Thymus (tissue), 11 donors: ENCODE results near the gene PLEKHH1. TPM values are rescaled to one million over a fixed set of nuclear protein-coding genes. Genes with fewer than 3 reads are reported as not detected.
A peak's percentile ranks its signal among the peaks of the same experiment; 100 is the strongest.

Source experiments
- DNase-seq, 9 donors: peaks; one replicate each; pipeline ENCODE4 v3.0.0-alpha.2; 2013; ENCODE audit warnings: low spot score in 9 of 9, low read depth in 6 of 9, missing footprints in 1 of 9
- H3K27ac ChIP-seq, 2 donors: one replicate each; pipeline ENCODE4 v1.5.1; 2013; ENCODE audit warnings: control low read depth in 1 of 2, low read depth in 1 of 2, low read length in 1 of 2, mild to moderate bottlenecking in 1 of 2, moderate library complexity in 1 of 2
- H3K27me3 ChIP-seq, 2 donors: one replicate each; pipeline ENCODE4 v1.5.1; 2013; ENCODE audit warnings: low read length in 1 of 2; ENCODE audit not compliant: control insufficient read depth in 2 of 2, insufficient read depth in 1 of 2
- H3K36me3 ChIP-seq, 2 donors: one replicate each; pipeline ENCODE4 v1.5.1; 2013; ENCODE audit warnings: low read length in 1 of 2, mild to moderate bottlenecking in 1 of 2, moderate library complexity in 1 of 2; ENCODE audit not compliant: control insufficient read depth in 2 of 2, insufficient read depth in 2 of 2
- H3K4me1 ChIP-seq, 2 donors: one replicate each; pipeline ENCODE4 v1.5.1; 2013; ENCODE audit warnings: low read length in 2 of 2; ENCODE audit not compliant: control insufficient read depth in 2 of 2, insufficient read depth in 2 of 2
- H3K4me3 ChIP-seq, 2 donors: one replicate each; pipeline ENCODE4 v1.5.1; 2013; ENCODE audit warnings: low read length in 2 of 2, control low read depth in 1 of 2, mild to moderate bottlenecking in 1 of 2
- H3K9me3 ChIP-seq, 2 donors: one replicate each; pipeline ENCODE4 v1.5.1; 2013; ENCODE audit warnings: low read length in 1 of 2, mild to moderate bottlenecking in 1 of 2; ENCODE audit not compliant: control insufficient read depth in 2 of 2, insufficient read depth in 1 of 2
- WGBS: extraction: QIAGEN DNeasy Blood & Tissue Kit; methylation state at CpG from one replicate; pipeline ENCODE4 v1.1.7; 2013; 5-methylcytosine and 5-hydroxymethylcytosine counted together
- polyA plus RNA-seq: library from polyadenylated mRNA; stranded (reverse); fragments of 200-250 nt; gene quantifications from one replicate; pipeline ENCODE4 v1.2.3, GENCODE V29; 2013
- total RNA-seq: library from RNA; stranded (reverse); fragments of 120-200 nt; gene quantifications from one replicate; pipeline ENCODE4 v1.2.4, GENCODE V29; 2013
- donor health status: healthy.

PLEKHH1 gene
- total and polyA plus RNA-seq, 2 donors: 2.0 to 10.7 TPM

DNA sequence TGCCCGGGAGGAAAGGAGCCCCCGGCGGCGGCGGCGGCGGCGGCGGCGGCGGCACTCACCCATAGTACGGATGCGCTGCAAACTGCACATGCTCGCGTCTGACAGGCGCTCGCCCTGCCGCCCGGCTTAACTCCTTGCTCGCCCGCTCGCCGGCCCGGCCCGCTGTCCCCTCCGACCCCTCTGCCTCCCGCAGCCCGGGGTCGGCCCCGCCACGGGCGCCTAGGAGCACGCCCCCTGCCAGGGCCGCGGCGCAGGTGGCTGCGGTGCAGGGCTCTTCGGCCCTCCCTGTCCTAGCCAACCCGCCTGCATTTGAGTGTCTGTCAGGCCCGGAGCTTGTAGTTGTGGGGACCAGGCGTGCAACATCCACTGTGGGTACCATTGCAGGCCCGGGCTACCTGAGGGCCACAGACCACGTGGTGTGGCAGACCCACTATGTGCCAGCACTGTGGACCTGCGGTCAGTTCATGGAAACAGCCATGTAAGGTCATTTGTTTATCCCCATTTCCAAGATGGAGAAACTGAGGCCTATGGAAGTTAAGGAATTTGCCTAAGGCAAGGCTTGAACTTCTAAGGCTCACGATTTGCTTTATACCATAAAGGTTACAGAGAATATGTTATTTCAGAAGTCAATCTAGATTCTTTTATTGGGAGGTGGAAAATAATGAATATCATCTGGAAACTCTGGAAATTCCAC, 17.6 kb upstream of the PLEKHH1 start:
- peak overlapping the region in 1 of 2 donors; percentile 66 for H3K4me3 ChIP-seq
- peaks cover under 1 to 21% of the 10 kb centered on the region in 2 donors for H3K27me3 ChIP-seq
- no peaks in the 10 kb centered on the region for H3K9me3 ChIP-seq
- H3K27ac ChIP-seq: peak overlapping the region in 1 of 2 donors; percentile 33
- WGBS: 8% methylated on average over 45 of the region's 45 CpGs
- DNase-seq: peak in 1 of 9 donors; percentile 19
- no peaks in the 10 kb centered on the region for H3K36me3 ChIP-seq
- peaks cover 18 to 45% of the 10 kb centered on the region in 2 donors for H3K4me1 ChIP-seq

DNA sequence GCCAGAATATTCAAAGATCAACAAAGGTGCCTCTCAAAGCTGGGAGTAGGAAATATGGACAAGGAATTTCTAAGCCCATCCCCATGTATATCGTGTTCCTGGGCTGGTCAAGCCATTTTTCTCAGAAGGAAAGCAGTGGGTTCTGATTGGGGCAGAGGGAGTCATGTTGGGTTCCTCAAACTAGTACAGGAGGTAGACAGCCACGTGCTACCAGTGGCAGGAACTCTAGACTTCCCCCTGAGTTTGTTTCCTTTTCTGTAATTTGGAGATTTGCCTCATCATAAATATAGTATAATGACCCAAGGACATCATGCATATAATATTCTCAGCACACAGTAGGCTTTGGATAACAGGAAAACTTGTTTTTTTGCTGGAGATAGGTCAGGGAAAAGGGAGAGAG, 16.4 kb upstream of the PLEKHH1 start:
- Histone ChIP-seq H3K36me3 (no peaks in the 10 kb centered on the region), H3K27ac (no peak overlapping the region), H3K4me1 (peaks cover 18 to 45% of the 10 kb centered on the region in 2 donors), H3K4me3 (no peak overlapping the region), H3K27me3 (peaks cover 2 to 21% of the 10 kb centered on the region in 2 donors), H3K9me3 (no peaks in the 10 kb centered on the region)
- no peak for DNase-seq
- WGBS: 26% methylated on average over 2 of the region's 2 CpGs

- peaks cover 2 to 21% of the 10 kb centered on the region in 2 donors for H3K27me3 ChIP-seq
- no peaks in the 10 kb centered on the region for H3K9me3 ChIP-seq
- 84% methylated on average over 12 of the region's 12 CpGs for WGBS
- no peak overlapping the region for H3K4me3 ChIP-seq
- no peak for DNase-seq
- H3K27ac ChIP-seq: no peak overlapping the region
- no peaks in the 10 kb centered on the region for H3K36me3 ChIP-seq
- peaks cover 18 to 45% of the 10 kb centered on the region in 2 donors for H3K4me1 ChIP-seq
Measured at GRCh38 chr14:67517083-67517482, 16.0 kb upstream of the PLEKHH1 start.

DNA sequence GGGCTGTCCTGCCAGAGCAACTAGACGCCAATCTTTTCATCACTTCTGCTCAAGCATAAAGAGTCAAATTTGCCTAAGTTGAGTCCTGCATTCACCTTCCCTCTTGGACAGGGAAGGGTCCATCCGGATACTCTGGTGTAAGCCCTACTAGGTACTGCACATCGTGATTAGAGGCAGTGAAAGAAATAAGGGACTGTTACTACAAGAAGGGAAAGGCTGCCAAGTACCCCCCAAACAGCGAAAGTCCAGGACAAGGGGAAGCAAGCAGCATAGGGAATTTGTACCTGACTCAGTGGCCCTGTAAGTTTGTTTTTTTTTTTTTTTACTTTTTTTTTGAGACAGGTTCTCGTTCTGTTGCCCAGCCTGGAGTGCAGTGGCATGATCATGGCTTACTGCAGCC, 13.7 kb upstream of the PLEKHH1 start:
- peaks cover 6 to 28% of the 10 kb centered on the region in 2 donors for H3K27me3 ChIP-seq
- no peak overlapping the region for H3K4me3 ChIP-seq
- H3K4me1 ChIP-seq: peaks cover 16 to 39% of the 10 kb centered on the region in 2 donors
- no peak overlapping the region for H3K27ac ChIP-seq
- H3K9me3 ChIP-seq: no peaks in the 10 kb centered on the region
- H3K36me3 ChIP-seq: no peaks in the 10 kb centered on the region
- DNase-seq: no peak
- WGBS: 95% methylated on average over 5 of the region's 5 CpGs

- no peak overlapping the region for H3K27ac ChIP-seq
- no peaks in the 10 kb centered on the region for H3K36me3 ChIP-seq
- WGBS: 99% methylated on average over 1 of the region's 1 CpG
- H3K9me3 ChIP-seq: no peaks in the 10 kb centered on the region
- H3K4me3 ChIP-seq: no peak overlapping the region
- DNase-seq: no peak
- H3K27me3 ChIP-seq: peaks cover 6 to 30% of the 10 kb centered on the region in 2 donors
- peaks cover 14 to 35% of the 10 kb centered on the region in 2 donors for H3K4me1 ChIP-seq
Measured at GRCh38 chr14:67520482-67520881, 12.6 kb upstream of the PLEKHH1 start.

DNA sequence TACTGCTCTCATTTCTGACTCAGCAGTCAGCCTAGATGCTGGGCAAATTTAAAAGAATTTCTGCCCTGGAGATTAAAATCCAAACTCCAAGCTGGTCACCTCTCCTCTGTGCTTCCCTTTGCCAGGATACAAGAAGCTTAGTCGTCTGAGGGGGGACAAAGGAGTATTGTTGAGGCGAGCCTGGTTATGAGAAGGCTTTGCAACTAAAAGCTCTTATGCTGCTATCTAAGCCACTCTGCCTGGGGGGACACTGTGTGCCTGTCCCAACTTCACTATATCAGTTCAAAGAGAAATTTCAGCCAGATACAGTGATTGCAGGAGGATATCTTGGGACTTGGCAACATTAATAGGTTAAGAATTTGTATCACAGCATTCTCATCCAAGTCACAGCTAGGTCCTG, 10.8 kb upstream of the PLEKHH1 start:
- no peak overlapping the region for H3K27ac ChIP-seq
- peaks cover 12 to 19% of the 10 kb centered on the region in 2 donors for H3K4me1 ChIP-seq
- WGBS: 79% methylated on average over 2 of the region's 2 CpGs
- H3K4me3 ChIP-seq: no peak overlapping the region
- H3K9me3 ChIP-seq: no peaks in the 10 kb centered on the region
- no peaks in the 10 kb centered on the region for H3K36me3 ChIP-seq
- H3K27me3 ChIP-seq: peaks cover 9 to 33% of the 10 kb centered on the region in 2 donors
- DNase-seq: no peak

GRCh38 chr14:67523764-67524633, 9.1 kb upstream of the PLEKHH1 start:
- peaks cover 9 to 43% of the 10 kb centered on the region in 2 donors for H3K27me3 ChIP-seq

GRCh38 chr14:67524634-67524963, 8.5 kb upstream of the PLEKHH1 start:
- 13% methylated on average over 3 of the region's 3 CpGs for WGBS
- H3K36me3 ChIP-seq: no peaks in the 10 kb centered on the region
- H3K9me3 ChIP-seq: no peaks in the 10 kb centered on the region
- H3K4me3 ChIP-seq: no peak overlapping the region
- no peak for DNase-seq
- peaks cover 9 to 47% of the 10 kb centered on the region in 2 donors for H3K27me3 ChIP-seq
- no peak overlapping the region for H3K27ac ChIP-seq
- no peaks in the 10 kb centered on the region for H3K4me1 ChIP-seq

More at GRCh38 chr14:67523764-67524633, 9.1 kb upstream of the PLEKHH1 start:
- Histone ChIP-seq H3K36me3 (no peaks in the 10 kb centered on the region), H3K27ac (no peak overlapping the region), H3K9me3 (no peaks in the 10 kb centered on the region), H3K4me3 (no peak overlapping the region), H3K4me1 (peaks cover 0 to 3% of the 10 kb centered on the region in 2 donors)
- WGBS: 70% methylated on average over 7 of the region's 7 CpGs
- no peak for DNase-seq

DNA sequence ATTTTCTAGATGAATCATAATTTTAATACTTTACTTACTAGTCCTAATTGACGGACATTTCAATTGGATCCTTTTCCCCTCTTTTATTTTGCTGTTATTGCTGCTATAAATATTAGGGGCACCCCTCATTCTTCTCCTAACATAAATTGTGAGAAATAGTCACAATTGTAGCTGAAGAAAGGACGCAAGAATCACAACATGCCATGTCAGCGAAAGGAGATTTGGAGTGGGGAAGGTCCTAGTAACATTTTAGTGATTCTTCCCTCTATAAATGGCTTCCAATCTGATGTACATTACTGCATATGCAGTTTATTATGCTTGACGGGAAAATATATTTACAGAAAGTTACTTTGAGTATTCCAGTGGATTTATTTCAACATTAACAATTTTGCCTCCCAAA, 7.7 kb upstream of the PLEKHH1 start:
- 94% methylated on average over 4 of the region's 4 CpGs for WGBS
- H3K9me3 ChIP-seq: no peaks in the 10 kb centered on the region

More for the DNA sequence above, 7.7 kb upstream of the PLEKHH1 start:
- Histone ChIP-seq H3K36me3 (no peaks in the 10 kb centered on the region), H3K27me3 (peaks cover 9 to 49% of the 10 kb centered on the region in 2 donors), H3K27ac (no peak overlapping the region), H3K4me3 (no peak overlapping the region), H3K4me1 (no peaks in the 10 kb centered on the region)
- DNase-seq: no peak
